Endothelial cell of umbilical vein (primary cell): ENCODE results near the gene ELOVL2. TPM values are rescaled to one million over a fixed set of nuclear protein-coding genes. Genes with fewer than 3 reads are reported as not detected.

Experiments used
- BruUV-seq: library from RNA; stranded (reverse); fragments of 400-500 nt; replicated peaks from 2 replicates; lab custom pipeline; 2021; lab: Mats Ljungman, UMichigan
- CTCF ChIA-PET: fragments of 300-600, 350-600 bp; sonication (Branson Sonifier 250); formaldehyde crosslinking; loops from one replicate; lab custom pipeline; 2021; ENCODE audit warnings: antibody characterized with exemption, inconsistent platforms; lab: Charles Lee
- POLR2A ChIA-PET: fragments of 300-600, 350-600 bp; sonication (Branson Sonifier 250); formaldehyde crosslinking; loops from one replicate; lab custom pipeline; 2021; ENCODE audit warnings: antibody characterized with exemption, inconsistent platforms; lab: Charles Lee
- DNase-seq: peaks from one replicate; pipeline ENCODE4 v3.0.0-alpha.2; 2011; ENCODE audit warnings: low read depth, low spot score
- FAIRE-seq: peaks from 2 replicates; lab custom pipeline; 2011; peaks lifted over from hg19 to GRCh38; lab: Jason Lieb, UNC
- H2AFZ ChIP-seq: 2 replicates; pipeline ENCODE4 v1.6.0; 2012; ENCODE audit warnings: low read depth, low read length, control low read depth, inconsistent platforms
- H3K27ac ChIP-seq: 2 replicates; pipeline ENCODE4 v1.5.1; 2011; ENCODE audit warnings: low read depth, mild to moderate bottlenecking, control low read depth, low read length, moderate library complexity; ENCODE audit not compliant: insufficient read depth
- H3K27me3 ChIP-seq, 2 experiments: 2 replicates each; pipeline versions ENCODE4 v1.6.0 to v1.6.1; 2011; ENCODE audit warnings: low read length in 2 of 2, mixed read lengths in 1 of 2; ENCODE audit not compliant: control insufficient read depth in 2 of 2, insufficient read depth in 2 of 2
- H3K36me3 ChIP-seq, 2 experiments: 2 replicates in 1 of 2; 3 replicates in 1 of 2; pipeline ENCODE4 v1.5.1; 2011; ENCODE audit warnings: low read length in 2 of 2, mild to moderate bottlenecking in 1 of 2, moderate library complexity in 1 of 2; ENCODE audit not compliant: control insufficient read depth in 2 of 2, insufficient read depth in 2 of 2; ENCODE audit errors: extremely low read depth in 1 of 2
- H3K4me1 ChIP-seq: 3 replicates; pipeline ENCODE4 v1.5.1; 2011; ENCODE audit warnings: mild to moderate bottlenecking, low read length; ENCODE audit not compliant: control insufficient read depth, insufficient read depth; ENCODE audit errors: extremely low read depth
- H3K4me2 ChIP-seq: 2 replicates; pipeline ENCODE4 v1.6.1; 2011; ENCODE audit warnings: low read length, control low read depth, mixed read lengths; ENCODE audit not compliant: insufficient read depth
- H3K4me3 ChIP-seq, 3 experiments: fragments of 200-600 bp in 1 of 3; sonication (generic), shearing (Covaris generic) in 1 of 3; replicated peaks in 1 of 3; 2 replicates each; pipeline ENCODE4 v1.5.1; 2011 to 2016; ENCODE audit warnings: control low read depth in 3 of 3, low read length in 3 of 3, mild to moderate bottlenecking in 2 of 3, inconsistent platforms in 1 of 3, low read depth in 1 of 3, moderate library complexity in 1 of 3; ENCODE audit not compliant: insufficient read depth in 1 of 3
- H3K79me2 ChIP-seq: 2 replicates; pipeline ENCODE4 v1.6.0; 2012; ENCODE audit warnings: low read length, inconsistent platforms; ENCODE audit not compliant: control insufficient read depth, insufficient read depth
- H3K9ac ChIP-seq: replicated peaks from 2 replicates; pipeline ENCODE3; 2011; ENCODE audit warnings: low read length, control low read depth; ENCODE audit not compliant: insufficient read depth; ENCODE audit errors: extremely low read depth
- H3K9me1 ChIP-seq: replicated peaks from 3 replicates; pipeline ENCODE4 v1.6.0; 2011; ENCODE audit warnings: mild to moderate bottlenecking, low read length; ENCODE audit not compliant: control insufficient read depth, insufficient read depth; ENCODE audit errors: extremely low read depth
- H3K9me3 ChIP-seq: replicated peaks from 2 replicates; pipeline ENCODE4 v1.5.1; 2012; ENCODE audit warnings: low read length, inconsistent platforms; ENCODE audit not compliant: control insufficient read depth, insufficient read depth
- H4K20me1 ChIP-seq: replicated peaks from 2 replicates; pipeline ENCODE3; 2011; ENCODE audit warnings: mild to moderate bottlenecking, low read length; ENCODE audit not compliant: control insufficient read depth, insufficient read depth; ENCODE audit errors: extremely low read depth
- EZH2 ChIP-seq: IDR thresholded peaks from 2 replicates; pipeline ENCODE4 v1.6.1; 2012; ENCODE audit warnings: borderline replicate concordance, low read depth, mild to moderate bottlenecking, moderate library complexity, low read length, inconsistent platforms; ENCODE audit not compliant: severe bottlenecking
- FOS ChIP-seq: IDR thresholded peaks from 2 replicates; pipeline ENCODE4 v1.6.1; 2011; ENCODE audit warnings: mild to moderate bottlenecking, low read length, moderate library complexity, borderline replicate concordance; ENCODE audit not compliant: insufficient read depth
- GATA2 ChIP-seq: IDR thresholded peaks from 2 replicates; pipeline ENCODE4 v1.7.0; 2011; ENCODE audit warnings: low read depth, mild to moderate bottlenecking, moderate library complexity, mixed read lengths, low read length; ENCODE audit not compliant: insufficient read length, insufficient read depth
- JUN ChIP-seq: IDR thresholded peaks from 2 replicates; pipeline ENCODE4 v1.6.1; 2011; ENCODE audit warnings: borderline replicate concordance, low read depth; ENCODE audit not compliant: insufficient read length, insufficient read depth
- MYC ChIP-seq: IDR thresholded peaks from one replicate; pipeline ENCODE4 v1.6.1; 2011; ENCODE audit warnings: mild to moderate bottlenecking, low read depth, low read length
- POLR2A ChIP-seq: IDR thresholded peaks from 2 replicates; pipeline ENCODE4 v1.6.1; 2012; ENCODE audit warnings: low read depth, mild to moderate bottlenecking, control low read depth, low read length
- POLR2AphosphoS5 ChIP-seq: IDR thresholded peaks from 2 replicates; pipeline ENCODE4 v1.6.1; 2012; ENCODE audit warnings: low read depth, mild to moderate bottlenecking, control low read depth, low read length, moderate library complexity; ENCODE audit not compliant: insufficient read depth
- dilution Hi-C: fragments of 300-500 bp; cut with MboI; formaldehyde crosslinking; loops from one replicate; pipeline ENCODE4 v1.15.0; 2019; ENCODE audit warnings: low sequenced_read_pairs; ENCODE audit not compliant: extremely low pct_ligation_motif_present
- intact Hi-C: fragments of 100-400 bp; cut with micrococcal nuclease; formaldehyde crosslinking; loops from one replicate; pipeline ENCODE4 v1.10.0; 2022
- polyA plus RNA-seq, 4 experiments: library from polyadenylated mRNA; depleted of rRNA in 3 of 4; stranded (reverse) in 3 of 4; unstranded in 1 of 4; fragments of >200 nt; gene quantifications; 2 replicates each; pipeline versions ENCODE4 v1.2.1 to v1.2.3, GENCODE V29; 2011 to 2012; ENCODE audit warnings: missing spikeins in 1 of 4
- total RNA-seq: library from RNA; stranded (reverse); gene quantifications from 2 replicates; pipeline ENCODE4 v1.2.3, GENCODE V29; 2021
- TF ChIP-seq, protein P1 (sequence below): IDR thresholded peaks from 2 replicates; pipeline ENCODE4 v1.6.1; 2011; ENCODE audit not compliant: insufficient read depth, insufficient read length
- TF ChIP-seq, protein P2 (sequence below), 2 donors: IDR thresholded peaks; 1 replicate in 1 of 2; 2 replicates in 1 of 2; pipeline ENCODE4 v1.5.1; 2011; ENCODE audit warnings: low read length in 2 of 2, mild to moderate bottlenecking in 2 of 2, moderate library complexity in 2 of 2, control low read depth in 1 of 2, inconsistent platforms in 1 of 2, low read depth in 1 of 2; ENCODE audit not compliant: insufficient read depth in 1 of 2; ENCODE audit errors: extremely low read depth in 1 of 2

ELOVL2 gene
- total and polyA plus RNA-seq, 2 donors (not counting 3 experiments of a cell fraction or from before 2014, with no cell fraction given), result not detected

DNA sequence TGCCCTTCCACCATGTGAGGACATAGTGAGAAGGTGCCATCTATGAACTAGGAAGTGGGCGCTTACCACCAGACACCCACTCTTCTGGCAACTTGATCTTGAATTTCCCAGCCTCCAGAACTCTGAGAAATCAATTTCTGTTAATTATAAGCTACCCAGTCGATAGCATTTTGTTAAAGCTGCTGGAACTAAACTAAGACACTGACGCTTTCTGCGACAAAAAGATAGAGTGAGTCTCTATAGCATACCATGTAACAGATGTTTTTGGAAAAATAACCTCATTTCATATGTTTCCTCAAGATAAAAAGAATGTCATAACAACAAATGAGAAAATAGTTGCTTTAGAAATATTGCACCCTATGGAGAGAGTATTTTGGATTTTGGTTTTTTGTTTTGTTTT lies 34.2 kb upstream of the ELOVL2 start:
- Histone ChIP-seq H3K79me2 (no peaks in the 10 kb centered on the region), H3K9ac (no peak overlapping the region), H3K36me3 (no peaks in the 10 kb centered on the region), H4K20me1 (no peaks in the 10 kb centered on the region), H3K4me3 (no peak overlapping the region), H2AFZ (no peak overlapping the region), H3K4me1 (no peaks in the 10 kb centered on the region), H3K9me3 (no peaks in the 10 kb centered on the region), H3K27ac (no peak overlapping the region), H3K9me1 (no peaks in the 10 kb centered on the region), H3K4me2 (no peak overlapping the region), H3K27me3 (no peaks in the 10 kb centered on the region)
- DNase-seq (no peak), FAIRE-seq (no peak)
- intact Hi-C loops, result no loop called here
- dilution Hi-C loops, result no loop called here
- TF ChIP-seq FOS (no peak), POLR2AphosphoS5 (no peak), GATA2 (no peak), POLR2A (no peak), JUN (no peak), EZH2 (no peak), MYC (no peak)
- TF ChIP-seq, protein P1, sequence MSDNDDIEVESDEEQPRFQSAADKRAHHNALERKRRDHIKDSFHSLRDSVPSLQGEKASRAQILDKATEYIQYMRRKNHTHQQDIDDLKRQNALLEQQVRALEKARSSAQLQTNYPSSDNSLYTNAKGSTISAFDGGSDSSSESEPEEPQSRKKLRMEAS, result no peak
- TF ChIP-seq, protein P2, sequence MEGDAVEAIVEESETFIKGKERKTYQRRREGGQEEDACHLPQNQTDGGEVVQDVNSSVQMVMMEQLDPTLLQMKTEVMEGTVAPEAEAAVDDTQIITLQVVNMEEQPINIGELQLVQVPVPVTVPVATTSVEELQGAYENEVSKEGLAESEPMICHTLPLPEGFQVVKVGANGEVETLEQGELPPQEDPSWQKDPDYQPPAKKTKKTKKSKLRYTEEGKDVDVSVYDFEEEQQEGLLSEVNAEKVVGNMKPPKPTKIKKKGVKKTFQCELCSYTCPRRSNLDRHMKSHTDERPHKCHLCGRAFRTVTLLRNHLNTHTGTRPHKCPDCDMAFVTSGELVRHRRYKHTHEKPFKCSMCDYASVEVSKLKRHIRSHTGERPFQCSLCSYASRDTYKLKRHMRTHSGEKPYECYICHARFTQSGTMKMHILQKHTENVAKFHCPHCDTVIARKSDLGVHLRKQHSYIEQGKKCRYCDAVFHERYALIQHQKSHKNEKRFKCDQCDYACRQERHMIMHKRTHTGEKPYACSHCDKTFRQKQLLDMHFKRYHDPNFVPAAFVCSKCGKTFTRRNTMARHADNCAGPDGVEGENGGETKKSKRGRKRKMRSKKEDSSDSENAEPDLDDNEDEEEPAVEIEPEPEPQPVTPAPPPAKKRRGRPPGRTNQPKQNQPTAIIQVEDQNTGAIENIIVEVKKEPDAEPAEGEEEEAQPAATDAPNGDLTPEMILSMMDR (IDR thresholded peaks at IDR 0.05; ENCODE audit: extremely low read depth in 1 of 2, insufficient read depth in 1 of 2, low read depth in 1 of 2, low read length in 2 of 2), result no peak
- no TSS peak for BruUV-seq
- CTCF ChIA-PET, result interaction anchor here (0.7 kb wide), 1 partner anchor 9 kb away, joined by 5 read pairs; no protein-coding TSS in a partner anchor
- POLR2A ChIA-PET, result no interaction called here
